Measurements from ENCODE around the gene TMEM53.

Gene TMEM53

DNA sequence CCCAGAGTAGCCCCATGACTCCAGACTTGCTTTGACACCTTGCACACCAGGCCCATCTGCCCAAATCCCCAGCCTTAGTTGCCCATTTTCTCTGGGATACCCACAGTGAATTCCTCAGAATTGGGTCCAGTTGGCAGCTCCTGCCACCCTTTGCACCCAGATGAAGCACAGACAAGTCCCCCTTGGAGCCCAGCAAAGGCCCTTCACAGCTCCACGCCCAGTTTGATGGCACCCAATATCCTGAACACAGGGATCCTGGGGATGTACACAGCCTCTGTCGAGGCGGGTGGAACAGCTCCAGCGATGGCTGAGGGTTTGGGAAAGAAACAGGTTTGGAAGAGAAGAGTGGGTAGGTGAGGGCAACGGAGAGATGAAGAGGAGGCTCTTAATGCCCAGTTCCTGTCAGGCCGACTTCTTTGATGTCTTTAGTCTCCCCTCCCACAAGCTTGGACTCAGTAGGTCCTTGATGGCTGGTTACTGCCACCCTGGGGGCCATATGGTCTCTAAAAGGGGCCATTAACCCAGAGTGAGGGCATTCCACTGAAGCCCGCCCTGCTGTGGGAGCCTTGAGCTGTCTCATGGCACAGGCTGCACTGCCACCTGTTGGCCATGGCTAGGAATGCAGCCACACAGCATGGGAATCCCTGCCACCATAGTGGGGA, 21.7 kb downstream of the TMEM53 start:
- peak; percentile 29 for DNase-seq (ENCODE audit: low read depth)
- in situ Hi-C loops (cut with HindIII; ENCODE audit: low sequenced_read_pairs): no loop called here
- no peak overlapping the region for H3K4me3 ChIP-seq (ENCODE audit: low read depth, low read length)
- TF ChIP-seq, protein P1, sequence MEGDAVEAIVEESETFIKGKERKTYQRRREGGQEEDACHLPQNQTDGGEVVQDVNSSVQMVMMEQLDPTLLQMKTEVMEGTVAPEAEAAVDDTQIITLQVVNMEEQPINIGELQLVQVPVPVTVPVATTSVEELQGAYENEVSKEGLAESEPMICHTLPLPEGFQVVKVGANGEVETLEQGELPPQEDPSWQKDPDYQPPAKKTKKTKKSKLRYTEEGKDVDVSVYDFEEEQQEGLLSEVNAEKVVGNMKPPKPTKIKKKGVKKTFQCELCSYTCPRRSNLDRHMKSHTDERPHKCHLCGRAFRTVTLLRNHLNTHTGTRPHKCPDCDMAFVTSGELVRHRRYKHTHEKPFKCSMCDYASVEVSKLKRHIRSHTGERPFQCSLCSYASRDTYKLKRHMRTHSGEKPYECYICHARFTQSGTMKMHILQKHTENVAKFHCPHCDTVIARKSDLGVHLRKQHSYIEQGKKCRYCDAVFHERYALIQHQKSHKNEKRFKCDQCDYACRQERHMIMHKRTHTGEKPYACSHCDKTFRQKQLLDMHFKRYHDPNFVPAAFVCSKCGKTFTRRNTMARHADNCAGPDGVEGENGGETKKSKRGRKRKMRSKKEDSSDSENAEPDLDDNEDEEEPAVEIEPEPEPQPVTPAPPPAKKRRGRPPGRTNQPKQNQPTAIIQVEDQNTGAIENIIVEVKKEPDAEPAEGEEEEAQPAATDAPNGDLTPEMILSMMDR (IDR thresholded peaks at IDR 0.05; ENCODE audit: low read depth, low read length, missing control alignments): peak; percentile 97

DNA sequence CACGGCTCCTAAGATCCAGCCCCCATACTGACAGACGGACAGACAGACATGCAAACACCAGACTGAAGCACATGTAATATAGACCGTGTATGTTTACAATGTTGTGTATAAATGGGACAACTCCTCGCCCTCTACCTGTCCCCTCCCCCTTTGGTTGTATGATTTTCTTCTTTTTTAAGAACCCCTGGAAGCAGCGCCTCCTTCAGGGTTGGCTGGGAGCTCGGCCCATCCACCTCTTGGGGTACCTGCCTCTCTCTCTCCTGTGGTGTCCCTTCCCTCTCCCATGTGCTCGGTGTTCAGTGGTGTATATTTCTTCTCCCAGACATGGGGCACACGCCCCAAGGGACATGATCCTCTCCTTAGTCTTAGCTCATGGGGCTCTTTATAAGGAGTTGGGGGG, 23.2 kb downstream of the TMEM53 start:
- in situ Hi-C loops (cut with HindIII; ENCODE audit: low sequenced_read_pairs): no loop called here
- TF ChIP-seq, protein P1 (IDR thresholded peaks at IDR 0.05; ENCODE audit: low read depth, low read length, missing control alignments): no peak
- no peak for DNase-seq (ENCODE audit: low read depth)
- H3K4me3 ChIP-seq (ENCODE audit: low read depth, low read length): no peak overlapping the region

DNA sequence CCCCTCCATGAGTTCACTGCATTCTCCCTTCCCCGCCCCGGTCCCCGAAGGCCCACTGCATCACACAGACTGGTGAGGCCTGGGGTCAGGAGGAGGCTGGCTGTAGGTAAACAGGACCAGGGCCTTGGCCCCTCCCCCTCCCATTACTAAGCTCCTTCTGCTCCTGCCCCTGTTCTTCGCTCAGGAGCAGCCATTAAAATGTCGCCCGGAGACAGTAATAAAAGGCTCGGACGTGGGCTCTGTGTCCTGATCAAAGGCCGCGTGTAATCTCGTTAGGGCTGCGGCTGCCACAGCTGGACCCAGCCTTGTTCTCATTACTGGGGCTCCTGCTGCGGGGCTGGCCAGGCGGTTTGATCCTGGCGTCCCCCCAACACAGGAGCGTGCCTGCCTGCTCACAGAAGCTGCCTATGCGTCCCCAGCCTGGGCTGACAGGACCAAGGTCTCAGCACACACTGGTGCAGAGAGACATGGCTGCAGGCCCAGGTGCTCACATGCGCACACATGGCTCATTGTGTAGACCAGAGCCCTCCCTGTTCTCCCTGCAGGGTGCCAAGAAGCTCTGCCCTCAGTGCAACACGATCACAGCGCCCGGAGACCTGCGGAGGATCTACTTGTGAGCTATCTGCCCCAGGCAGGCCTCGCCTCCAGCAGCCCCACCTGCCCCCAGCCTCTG, 24.0 kb downstream of the TMEM53 start:
- TF ChIP-seq, protein P1 (IDR thresholded peaks at IDR 0.05; ENCODE audit: low read depth, low read length, missing control alignments): no peak
- no peak overlapping the region for H3K4me3 ChIP-seq (ENCODE audit: low read depth, low read length)
- in situ Hi-C loops (cut with HindIII; ENCODE audit: low sequenced_read_pairs): no loop called here
- no peak for DNase-seq (ENCODE audit: low read depth)

DNA sequence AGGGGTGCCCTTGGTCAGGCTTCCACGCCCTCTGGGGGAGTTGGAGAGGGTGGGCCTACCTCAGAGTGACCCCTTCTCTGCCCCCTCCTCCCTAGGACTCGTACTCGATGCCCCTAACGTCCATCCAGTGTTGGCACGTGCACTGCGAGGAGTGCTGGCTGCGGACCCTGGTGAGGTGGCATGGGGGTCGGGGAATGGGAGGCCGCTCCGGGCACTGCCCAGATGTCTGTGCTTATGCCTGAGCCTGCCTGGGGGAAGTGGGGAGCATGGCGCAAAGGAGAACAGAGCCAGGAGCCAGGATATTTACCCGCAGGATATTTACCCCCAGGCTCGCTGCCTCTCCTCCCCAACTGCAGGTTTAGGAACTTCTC, 24.5 kb downstream of the TMEM53 start:
- H3K4me3 ChIP-seq (ENCODE audit: low read depth, low read length): no peak overlapping the region
- TF ChIP-seq, protein P1 (IDR thresholded peaks at IDR 0.05; ENCODE audit: low read depth, low read length, missing control alignments): no peak
- DNase-seq (ENCODE audit: low read depth): no peak
- in situ Hi-C loops (cut with HindIII; ENCODE audit: low sequenced_read_pairs): no loop called here

DNA sequence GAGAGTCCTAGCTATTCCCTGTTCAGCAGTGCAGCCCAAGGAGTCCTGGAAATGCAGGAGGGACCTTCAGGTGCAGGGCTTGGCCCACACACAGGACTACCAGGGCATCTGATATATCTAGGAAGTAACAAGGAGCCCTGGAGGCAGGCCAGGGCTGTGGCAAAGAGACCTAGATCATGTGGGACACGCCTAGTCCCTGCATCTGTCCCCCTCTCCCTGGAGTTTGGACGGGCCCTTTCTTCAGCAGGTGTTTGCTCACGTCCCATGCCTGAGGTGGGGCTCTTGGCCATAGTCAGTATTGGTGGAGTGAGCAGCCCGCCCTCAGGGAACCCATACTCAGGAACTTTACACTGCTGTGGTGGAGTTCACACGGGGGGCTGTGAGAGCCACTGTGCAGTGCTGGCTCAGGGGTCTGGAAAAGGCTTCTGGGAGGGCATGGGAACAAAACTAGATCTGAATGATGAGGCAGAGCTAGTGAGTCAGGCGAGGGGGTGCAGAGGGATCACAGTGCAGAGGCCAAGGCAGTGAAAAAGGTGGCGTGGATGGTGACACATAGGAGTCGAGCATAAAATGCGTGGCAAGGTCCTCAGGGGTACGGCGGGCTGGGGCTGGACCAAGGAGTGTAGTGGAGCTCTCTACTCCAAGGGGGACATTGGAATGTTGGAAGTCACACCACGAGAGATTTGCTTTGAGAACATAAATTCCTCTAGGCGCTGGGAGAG, 25.6 kb downstream of the TMEM53 start:
- no peak for DNase-seq (ENCODE audit: low read depth)
- in situ Hi-C loops (cut with HindIII; ENCODE audit: low sequenced_read_pairs): no loop called here
- TF ChIP-seq, protein P1 (IDR thresholded peaks at IDR 0.05; ENCODE audit: low read depth, low read length, missing control alignments): no peak
- no peak overlapping the region for H3K4me3 ChIP-seq (ENCODE audit: low read depth, low read length)

DNA sequence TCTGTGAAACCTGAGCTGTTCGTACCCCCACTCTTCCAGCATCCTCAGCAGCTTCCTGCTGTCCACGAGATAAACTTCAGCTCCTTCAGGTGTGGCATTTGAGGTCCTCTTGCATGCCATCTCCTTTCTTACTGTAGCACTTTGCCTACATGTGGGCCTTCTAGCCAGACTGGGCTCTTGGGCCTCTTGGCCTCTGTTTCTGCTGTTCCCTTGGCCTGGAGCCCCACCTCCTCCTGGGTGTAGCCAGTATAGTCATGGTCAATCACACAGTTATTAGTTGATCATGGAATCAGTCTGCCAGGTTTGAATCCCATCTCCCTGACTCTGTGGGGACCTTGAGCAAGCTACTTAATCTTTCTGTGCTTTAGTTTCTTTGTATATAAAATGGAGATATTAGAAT, 26.4 kb downstream of the TMEM53 start:
- H3K4me3 ChIP-seq (ENCODE audit: low read depth, low read length): no peak overlapping the region
- TF ChIP-seq, protein P1 (IDR thresholded peaks at IDR 0.05; ENCODE audit: low read depth, low read length, missing control alignments): no peak
- in situ Hi-C loops (cut with HindIII; ENCODE audit: low sequenced_read_pairs): no loop called here
- DNase-seq (ENCODE audit: low read depth): no peak
